Testis (tissue), 2 donors: Measurements from ENCODE around the gene ARF3.

Experiments used
- CTCF ChIP-seq, 3 experiments: fragments of 450-650 bp in 2 of 3; fragments of 200-600 bp in 1 of 3; sonication (generic) in 1 of 3; IDR thresholded peaks; one replicate each; pipeline ENCODE4 v1.5.1; 2016 to 2019; ENCODE audit warnings: antibody characterized with exemption in 3 of 3, mild to moderate bottlenecking in 2 of 3, moderate library complexity in 1 of 3
- POLR2A ChIP-seq: fragments of 450-650 bp; IDR thresholded peaks from one replicate; pipeline ENCODE4 v1.6.1; 2017; ENCODE audit warnings: antibody characterized with exemption, mild to moderate bottlenecking, moderate library complexity

- TF ChIP-seq CTCF (IDR thresholded peaks at IDR 0.05) (no peak), POLR2A (no peak)
These were observed 12.0 kb upstream of the ARF3 start for GRCh38 chr12:48969160-48969771.
